HEK293 (cell line): ENCODE measurements around the gene MED29.

Experiments
- CTCF ChIA-PET: fragments of 350-600 bp; formaldehyde crosslinking; extraction: SDS; loops from one replicate; lab custom pipeline; 2021; ENCODE audit warnings: antibody characterized with exemption; lab: Yijun Ruan, JAX
- POLR2A ChIA-PET: fragments of 300-600 bp; formaldehyde crosslinking; extraction: SDS; loops from one replicate; lab custom pipeline; 2020; ENCODE audit warnings: antibody characterized with exemption, inconsistent platforms; lab: Yijun Ruan, JAX
- H3K27ac ChIP-seq: fragments of 200-500 bp; sonication (Bioruptor generic); 2 replicates; pipeline ENCODE4 v1.5.1; 2014; ENCODE audit warnings: low read depth, low read length, control low read depth, inconsistent platforms; ENCODE audit errors: extremely low read depth
- H3K36me3 ChIP-seq, 2 experiments: fragments of 200-500 bp in 1 of 2; sonication (Bioruptor generic) in 1 of 2; 1 replicate in 1 of 2; 2 replicates in 1 of 2; pipeline ENCODE4 v1.5.1; 2014 to 2017; ENCODE audit warnings: inconsistent platforms in 2 of 2, low read length in 2 of 2; ENCODE audit not compliant: control insufficient read depth in 2 of 2, insufficient read depth in 1 of 2
- H3K4me1 ChIP-seq: fragments of 200-500 bp; sonication (Bioruptor generic); 2 replicates; pipeline ENCODE4 v1.5.1; 2014; ENCODE audit warnings: mild to moderate bottlenecking, low read length, inconsistent platforms; ENCODE audit not compliant: control insufficient read depth, insufficient read depth
- H3K4me3 ChIP-seq: 2 replicates; pipeline ENCODE4 v1.5.1; 2011; ENCODE audit warnings: low read depth, mild to moderate bottlenecking, control low read depth, low read length, moderate library complexity
- H3K9me3 ChIP-seq: fragments of 200-500 bp; sonication (Bioruptor generic); 2 replicates; pipeline ENCODE4 v1.5.1; 2014; ENCODE audit warnings: low read depth, low read length, inconsistent platforms; ENCODE audit not compliant: control insufficient read depth, insufficient read depth
- ATF2 ChIP-seq: fragments of 450-650 bp; formaldehyde crosslinking; IDR thresholded peaks from 2 replicates; pipeline ENCODE4 v1.5.1; 2016; ENCODE audit warnings: missing biosample characterization, missing genetic modification characterization, low read depth
- CTCF ChIP-seq: fragments of 450-650 bp; formaldehyde crosslinking; IDR thresholded peaks from 2 replicates; pipeline ENCODE4 v1.5.1; 2016; ENCODE audit warnings: missing biosample characterization, missing genetic modification characterization
- FEZF1 ChIP-seq: fragments of 450-650 bp; formaldehyde crosslinking; IDR thresholded peaks from 2 replicates; pipeline ENCODE4 v1.5.1; 2016; ENCODE audit warnings: missing biosample characterization, missing genetic modification characterization
- GLI2 ChIP-seq: fragments of 450-650 bp; formaldehyde crosslinking; IDR thresholded peaks from 2 replicates; pipeline ENCODE4; 2017; ENCODE audit warnings: missing biosample characterization, missing genetic modification characterization, low read depth, borderline replicate concordance
- GLIS2 ChIP-seq: fragments of 450-650 bp; formaldehyde crosslinking; IDR thresholded peaks from 2 replicates; pipeline ENCODE4 v1.5.1; 2016; ENCODE audit warnings: missing biosample characterization, missing genetic modification characterization
- INSM2 ChIP-seq: fragments of 450-650 bp; formaldehyde crosslinking; IDR thresholded peaks from 2 replicates; pipeline ENCODE4 v1.5.1; 2016; ENCODE audit warnings: missing biosample characterization, missing genetic modification characterization
- MEIS1 ChIP-seq: sonication (generic); formaldehyde crosslinking; IDR thresholded peaks from 2 replicates; pipeline ENCODE4 v1.8.1; 2022; ENCODE audit warnings: missing genetic modification reagents, mild to moderate bottlenecking, borderline replicate concordance
- REPIN1 ChIP-seq: fragments of 450-650 bp; formaldehyde crosslinking; IDR thresholded peaks from 2 replicates; pipeline ENCODE4 v1.5.1; 2017; ENCODE audit warnings: missing biosample characterization, missing genetic modification characterization, low read depth
- SP7 ChIP-seq: fragments of 450-650 bp; formaldehyde crosslinking; IDR thresholded peaks from 2 replicates; pipeline ENCODE4 v1.5.1; 2016; ENCODE audit warnings: missing biosample characterization, missing genetic modification characterization
- ZBTB17 ChIP-seq: fragments of 450-650 bp; formaldehyde crosslinking; IDR thresholded peaks from 2 replicates; pipeline ENCODE4 v1.5.1; 2016; ENCODE audit warnings: missing biosample characterization, missing genetic modification characterization
- ZFHX2 ChIP-seq: fragments of 450-650 bp; formaldehyde crosslinking; conservative IDR thresholded peaks from 2 replicates; pipeline ENCODE4 v1.5.1; 2016; ENCODE audit warnings: missing biosample characterization, missing genetic modification characterization
- ZFP69B ChIP-seq: fragments of 450-650 bp; formaldehyde crosslinking; IDR thresholded peaks from 2 replicates; pipeline ENCODE4 v1.5.1; 2016; ENCODE audit warnings: missing biosample characterization, missing genetic modification characterization
- ZNF112 ChIP-seq: fragments of 450-650 bp; formaldehyde crosslinking; IDR thresholded peaks from 2 replicates; pipeline ENCODE4 v1.5.0; 2017; ENCODE audit warnings: missing biosample characterization, missing genetic modification characterization
- ZNF140 ChIP-seq: fragments of 450-650 bp; formaldehyde crosslinking; IDR thresholded peaks from 2 replicates; pipeline ENCODE4 v1.5.1; 2016; ENCODE audit warnings: missing biosample characterization, missing genetic modification characterization
- ZNF174 ChIP-seq: fragments of 450-650 bp; formaldehyde crosslinking; IDR thresholded peaks from 2 replicates; pipeline ENCODE4 v1.5.0; 2017; ENCODE audit warnings: missing biosample characterization, mild to moderate bottlenecking, missing genetic modification characterization
- ZNF223 ChIP-seq: fragments of 450-650 bp; formaldehyde crosslinking; IDR thresholded peaks from 2 replicates; pipeline ENCODE4 v1.5.1; 2016; ENCODE audit warnings: missing biosample characterization, missing genetic modification characterization
- ZNF23 ChIP-seq: fragments of 450-650 bp; formaldehyde crosslinking; IDR thresholded peaks from 2 replicates; pipeline ENCODE4 v1.5.1; 2016; ENCODE audit warnings: missing biosample characterization, missing genetic modification characterization, borderline replicate concordance
- ZNF24 ChIP-seq: fragments of 450-650 bp; formaldehyde crosslinking; IDR thresholded peaks from 2 replicates; pipeline ENCODE4 v1.5.1; 2016; ENCODE audit warnings: missing biosample characterization, missing genetic modification characterization
- ZNF302 ChIP-seq: fragments of 450-650 bp; formaldehyde crosslinking; IDR thresholded peaks from 2 replicates; pipeline ENCODE4 v1.5.1; 2016; ENCODE audit warnings: missing biosample characterization, missing genetic modification characterization, low read depth
- ZNF37A ChIP-seq: fragments of 450-650 bp; IDR thresholded peaks from 2 replicates; pipeline ENCODE4 v1.5.1; 2018; ENCODE audit warnings: missing biosample characterization, missing genetic modification characterization
- ZNF394 ChIP-seq: fragments of 450-650 bp; formaldehyde crosslinking; IDR thresholded peaks from 2 replicates; pipeline ENCODE4 v1.5.1; 2016; ENCODE audit warnings: missing biosample characterization, missing genetic modification characterization, mild to moderate bottlenecking, moderate library complexity, borderline replicate concordance
- ZNF426 ChIP-seq: fragments of 450-650 bp; formaldehyde crosslinking; IDR thresholded peaks from 2 replicates; pipeline ENCODE4 v1.5.1; 2017; ENCODE audit warnings: missing biosample characterization, missing genetic modification characterization, mild to moderate bottlenecking, inconsistent platforms, moderate library complexity
- ZNF501 ChIP-seq: fragments of 450-650 bp; formaldehyde crosslinking; IDR thresholded peaks from 2 replicates; pipeline ENCODE4 v1.5.1; 2016; ENCODE audit warnings: missing biosample characterization, missing genetic modification characterization
- ZNF514 ChIP-seq: fragments of 450-650 bp; formaldehyde crosslinking; IDR thresholded peaks from 2 replicates; pipeline ENCODE4 v1.5.1; 2016; ENCODE audit warnings: missing biosample characterization, missing genetic modification characterization
- ZNF548 ChIP-seq: fragments of 450-650 bp; formaldehyde crosslinking; IDR thresholded peaks from 2 replicates; pipeline ENCODE4 v1.5.1; 2016; ENCODE audit warnings: missing biosample characterization, missing genetic modification characterization
- ZNF558 ChIP-seq: fragments of 450-650 bp; formaldehyde crosslinking; IDR thresholded peaks from 2 replicates; pipeline ENCODE4 v1.5.1; 2016; ENCODE audit warnings: missing biosample characterization, missing genetic modification characterization
- ZNF639 ChIP-seq: fragments of 450-650 bp; formaldehyde crosslinking; IDR thresholded peaks from 2 replicates; pipeline ENCODE4 v1.5.1; 2016; ENCODE audit warnings: missing biosample characterization, missing genetic modification characterization
- ZNF654 ChIP-seq: fragments of 450-650 bp; formaldehyde crosslinking; IDR thresholded peaks from 2 replicates; pipeline ENCODE4 v1.5.1; 2016; ENCODE audit warnings: low read depth, missing biosample characterization, missing genetic modification characterization
- ZNF701 ChIP-seq: fragments of 450-650 bp; formaldehyde crosslinking; IDR thresholded peaks from 2 replicates; pipeline ENCODE4 v1.5.1; 2016; ENCODE audit warnings: missing biosample characterization, missing genetic modification characterization
- ZNF747 ChIP-seq: fragments of 450-650 bp; formaldehyde crosslinking; IDR thresholded peaks from 2 replicates; pipeline ENCODE4 v1.5.1; 2016; ENCODE audit warnings: missing biosample characterization, missing genetic modification characterization
- ZNF785 ChIP-seq: fragments of 450-650 bp; formaldehyde crosslinking; IDR thresholded peaks from 2 replicates; pipeline ENCODE4 v1.5.1; 2016; ENCODE audit warnings: missing biosample characterization, missing genetic modification characterization
- ZNF792 ChIP-seq: fragments of 450-650 bp; formaldehyde crosslinking; IDR thresholded peaks from 2 replicates; pipeline ENCODE4 v1.5.1; 2016; ENCODE audit warnings: missing biosample characterization, missing genetic modification characterization

Gene MED29

DNA sequence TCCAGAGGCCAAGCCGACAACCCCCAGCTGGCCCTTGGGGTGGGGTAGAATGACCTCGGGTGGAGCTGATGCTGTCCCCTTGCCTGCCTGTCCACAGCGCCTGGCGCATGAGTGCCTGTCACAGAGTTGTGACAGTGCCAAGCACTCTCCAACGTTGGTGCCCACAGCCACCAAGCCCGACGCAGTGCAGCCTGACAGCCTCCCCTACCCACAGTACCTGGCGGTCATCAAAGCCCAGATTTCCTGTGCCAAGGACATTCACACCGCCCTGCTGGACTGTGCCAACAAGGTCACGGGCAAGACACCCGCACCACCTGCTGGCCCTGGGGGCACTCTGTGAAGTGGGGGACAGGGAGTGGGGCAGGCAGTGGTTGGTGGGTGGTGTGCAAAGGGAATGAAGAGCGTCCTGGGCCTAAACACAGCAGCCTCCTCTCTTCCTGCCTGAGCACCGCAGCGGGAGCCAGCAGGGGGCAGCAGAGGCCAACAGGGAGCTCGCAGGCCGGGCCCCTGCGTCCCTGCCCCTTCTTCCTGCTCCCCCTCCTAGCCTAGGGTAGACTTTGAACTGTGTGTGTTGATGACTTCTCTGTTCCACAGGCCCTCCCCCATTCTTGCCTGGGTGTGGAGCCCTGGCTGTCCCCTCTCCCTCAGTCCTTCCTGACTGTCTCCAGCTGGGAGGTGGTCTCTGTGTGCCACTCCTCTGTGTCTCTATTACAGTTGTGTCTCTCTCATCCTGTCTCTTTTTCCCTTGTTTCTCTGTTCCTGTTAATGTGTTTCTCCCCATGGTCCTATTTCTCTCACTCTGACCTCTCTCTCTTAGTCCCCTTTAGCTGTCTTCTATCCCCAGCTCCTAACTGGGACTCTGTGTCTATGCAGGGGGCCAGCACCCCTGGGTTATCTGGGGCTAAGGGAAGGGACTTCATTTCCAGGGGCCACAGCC, 6.5 kb downstream of the MED29 start:
- no peak overlapping the region for H3K4me3 ChIP-seq
- TF ChIP-seq SP7 (tag by site-specific recombination) (peak; percentile 85), GLIS2 (peak; percentile 72), REPIN1 (no peak), ZNF747 (tag by site-specific recombination) (no peak), FEZF1 (tag by site-specific recombination) (no peak), ZNF24 (tag by site-specific recombination) (peak; percentile 66; the same call in 1 of the 2 replicates), ZNF792 (tag by site-specific recombination) (no peak), GLI2 (tag by site-specific recombination) (no peak), ZFHX2 (tag by site-specific recombination) (peak; percentile 55), ZBTB17 (tag by site-specific recombination) (peak; percentile 87), CTCF (tag by site-specific recombination) (peak; percentile 100), ATF2 (tag by site-specific recombination) (no peak), ZNF501 (peak; percentile 91; the same call in 1 of the 2 replicates), ZNF654 (tag by site-specific recombination) (peak; percentile 97), ZNF302 (tag by site-specific recombination) (no peak), ZNF426 (no peak), ZFP69B (tag by site-specific recombination) (peak; percentile 75), ZNF23 (tag by site-specific recombination) (no peak), ZNF37A (no peak), ZNF558 (no peak), ZNF514 (no peak), ZNF174 (tag by site-specific recombination) (no peak), ZNF223 (tag by site-specific recombination) (peak; percentile 90), MEIS1 (CRISPR knock-in tag) (no peak), ZNF785 (0 out of 2 replicates have a peak, but pooled peaks have one; percentile 20), ZNF394 (tag by site-specific recombination) (no peak; the same call in 1 of the 2 replicates), INSM2 (no peak), ZNF548 (tag by site-specific recombination) (no peak), ZNF639 (no peak), ZNF701 (tag by site-specific recombination) (no peak), ZNF140 (no peak), ZNF112 (tag by site-specific recombination) (no peak)

More for the DNA sequence above, 6.5 kb downstream of the MED29 start:
- POLR2A ChIA-PET, result interaction anchor here (0.6 to 5.7 kb wide), 14 partner anchors 10 to 115 kb away, joined by 3 to 56 read pairs (median 4); partner anchors contain the start of genes PLEKHG2, RPS16, SAMD4B and SUPT5H
- peaks cover 33 to 44% of the 10 kb centered on the region in 2 experiments for H3K36me3 ChIP-seq
- CTCF ChIA-PET, result interaction anchor here (0.6 to 5.1 kb wide), 56 partner anchors 9 to 995 kb away, joined by 3 to 144 read pairs (median 4); partner anchors contain the start of genes DLL3, EID2B, FAM98C and PLEKHG2
- H3K27ac ChIP-seq, result peak overlapping the region; percentile 3; the same call in 1 of the 2 replicates
- H3K9me3 ChIP-seq, result no peaks in the 10 kb centered on the region
- peaks cover 10% of the 10 kb centered on the region for H3K4me1 ChIP-seq
